Activated T-helper 9 cell treated with anti-CD3 and anti-CD28 coated beads, Interleukin-2, amount 50 U/mL, for 16 hours (primary cell): Measurements from ENCODE around the gene TADA3.

Experiments
- DNase-seq: peaks from one replicate; pipeline ENCODE4 v3.0.0-alpha.2; 2020; ENCODE audit warnings: low read depth

The TADA3 gene

DNA sequence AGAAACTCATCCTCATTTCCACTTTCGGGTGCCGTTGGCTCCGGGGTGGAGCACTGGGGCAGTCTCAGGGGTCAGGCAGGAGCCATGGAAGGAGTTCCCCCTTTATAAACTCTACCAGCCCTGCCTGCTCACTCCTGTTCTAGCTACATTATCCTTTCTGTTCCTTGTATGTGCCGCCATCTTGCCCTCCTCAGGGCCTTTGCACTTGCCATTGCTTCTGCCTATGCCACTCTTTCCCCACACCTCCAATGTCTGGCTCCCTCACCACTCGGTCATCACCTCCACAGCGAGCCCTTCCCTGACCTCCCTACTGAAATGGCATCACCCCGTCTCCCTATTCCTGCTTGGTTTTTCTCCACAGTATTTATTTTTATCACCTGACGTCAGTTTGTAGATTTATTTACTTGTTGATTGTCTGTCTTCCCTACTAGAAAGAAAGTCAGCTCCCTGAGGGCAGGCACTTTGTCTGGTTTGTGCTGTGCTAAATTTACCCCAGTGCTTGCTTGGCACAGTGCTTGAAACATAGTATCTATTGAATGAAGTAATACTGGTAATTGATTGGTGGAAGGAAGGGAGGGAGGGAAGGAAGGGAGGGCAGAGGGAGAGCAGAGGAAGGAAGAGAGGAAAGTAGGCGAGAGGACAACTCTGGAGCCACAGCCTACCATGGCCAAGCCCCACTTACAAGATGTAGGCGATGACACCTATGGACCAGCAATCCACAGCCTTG lies 31.3 kb downstream of the TADA3 start:
- DNase-seq, result no peak

DNA sequence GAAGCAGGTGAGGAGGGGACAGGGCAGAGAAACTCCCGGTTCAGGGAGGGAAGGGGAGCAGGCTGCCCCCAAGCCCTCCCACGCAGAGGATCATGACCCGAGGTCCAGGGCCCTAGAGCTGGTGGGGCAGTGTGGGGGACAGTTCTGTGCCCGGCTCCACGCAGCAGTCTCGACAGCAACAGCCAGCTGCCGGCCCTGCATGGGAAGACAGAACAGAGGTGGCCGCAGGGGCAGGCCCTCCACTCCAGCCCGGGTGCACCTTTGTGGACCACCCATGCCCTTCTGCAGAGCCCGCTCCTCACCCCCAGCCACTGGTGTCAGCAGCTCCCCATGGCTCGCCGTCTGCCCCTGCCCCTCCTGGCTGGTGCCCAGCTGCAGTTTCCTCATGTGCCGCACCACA lies 34.8 kb downstream of the TADA3 start:
- no peak for DNase-seq

DNA sequence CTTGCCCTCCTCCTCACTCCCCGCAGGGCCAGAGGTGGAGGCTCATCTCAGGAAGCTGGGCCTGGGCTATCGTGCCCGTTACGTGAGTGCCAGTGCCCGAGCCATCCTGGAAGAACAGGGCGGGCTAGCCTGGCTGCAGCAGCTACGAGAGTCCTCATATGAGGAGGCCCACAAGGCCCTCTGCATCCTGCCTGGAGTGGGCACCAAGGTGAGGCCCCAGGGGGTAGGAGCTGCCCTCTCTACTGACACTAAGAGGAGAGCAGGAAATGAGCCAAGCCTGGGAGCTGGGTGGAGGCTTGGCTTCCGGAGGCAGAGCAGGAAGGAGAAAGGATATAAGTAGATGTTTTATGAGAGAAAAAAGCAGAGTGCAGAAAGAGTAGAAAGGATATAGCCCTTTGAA lies 37.6 kb downstream of the TADA3 start:
- DNase-seq, result no peak

DNA sequence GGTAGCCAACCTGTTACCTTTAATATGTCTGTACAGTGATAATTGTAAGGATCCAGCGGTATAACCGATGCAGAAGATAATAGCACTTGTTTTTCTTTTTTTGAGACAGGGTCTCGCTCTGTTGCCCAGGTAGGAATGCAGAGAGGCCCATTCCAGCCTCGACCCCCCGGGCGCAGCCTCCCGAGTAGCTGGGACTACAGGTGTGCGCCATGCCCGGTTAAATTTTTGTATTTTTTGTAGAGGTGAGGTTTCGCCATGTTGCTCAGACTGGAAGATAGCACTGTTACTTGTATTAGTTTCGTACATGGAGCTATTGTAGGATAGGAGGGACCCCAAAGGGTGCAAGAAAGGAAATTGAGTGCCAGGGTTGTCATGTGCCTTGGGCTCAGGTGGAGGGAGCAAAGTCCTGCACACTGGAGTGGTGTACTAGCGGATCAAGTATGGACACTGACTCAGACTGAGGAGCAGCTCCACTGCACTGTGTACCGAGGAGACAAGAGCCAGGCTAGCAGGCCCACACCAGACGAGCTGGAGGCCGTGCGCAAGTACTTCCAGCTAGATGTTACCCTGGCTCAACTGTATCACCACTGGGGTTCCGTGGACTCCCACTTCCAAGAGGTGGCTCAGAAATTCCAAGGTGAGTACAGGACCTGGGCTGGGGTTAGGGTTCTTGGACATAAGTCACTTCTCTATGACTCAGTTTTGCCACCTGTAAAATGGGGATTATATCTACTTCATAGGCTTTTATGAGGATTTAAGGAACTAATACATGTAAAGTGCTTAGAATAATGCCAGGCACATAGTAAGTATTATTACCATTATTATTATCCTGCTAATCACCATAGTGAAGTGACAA lies 41.5 kb downstream of the TADA3 start:
- DNase-seq, result no peak

DNA sequence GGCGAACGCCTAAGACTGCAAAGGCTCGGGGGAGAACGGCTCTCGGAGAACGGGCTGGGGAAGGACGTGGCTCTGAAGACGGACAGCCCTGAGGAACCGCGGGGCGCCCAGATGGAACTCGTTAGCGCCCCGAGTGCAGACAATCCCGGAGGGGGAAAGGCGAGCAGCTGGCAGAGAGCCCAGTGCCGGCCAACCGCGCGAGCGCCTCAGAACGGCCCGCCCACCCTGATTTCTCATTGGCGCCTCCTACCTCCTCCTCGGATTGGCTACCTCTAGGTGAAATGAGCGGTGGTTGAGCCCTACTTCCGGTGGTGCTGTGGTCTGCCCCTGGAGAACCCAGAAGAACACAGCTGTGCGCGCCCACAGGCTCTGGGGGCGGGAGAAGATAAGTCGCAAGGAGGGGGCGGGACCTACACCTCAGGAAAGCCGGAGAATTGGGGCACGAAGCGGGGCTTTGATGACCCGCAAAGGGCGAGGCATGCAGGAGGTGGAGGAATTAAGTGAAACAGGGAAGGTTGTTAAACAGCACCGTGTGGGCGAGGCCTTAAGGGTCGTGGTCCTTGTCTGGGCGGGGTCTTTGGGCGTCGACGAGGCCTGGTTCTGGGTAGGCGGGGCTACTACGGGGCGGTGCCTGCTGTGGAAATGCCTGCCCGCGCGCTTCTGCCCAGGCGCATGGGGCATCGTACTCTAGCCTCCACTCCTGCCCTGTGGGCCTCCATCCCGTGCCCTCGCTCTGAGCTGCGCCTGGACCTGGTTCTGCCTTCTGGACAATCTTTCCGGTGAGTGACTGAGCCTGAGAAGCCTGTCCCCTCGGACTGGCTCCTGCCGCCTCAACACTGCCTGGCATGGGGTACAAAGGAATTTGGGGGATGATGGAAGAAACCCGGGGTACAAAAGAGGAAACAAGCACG lies 42.4 kb downstream of the TADA3 start, which contains the start of gene OGG1:
TSS of gene OGG1 (plus strand) at position 308 of the 911 bp plus-strand sequence. CDS start at position 643, 335 bp downstream.
- peak; percentile 93 for DNase-seq

DNA sequence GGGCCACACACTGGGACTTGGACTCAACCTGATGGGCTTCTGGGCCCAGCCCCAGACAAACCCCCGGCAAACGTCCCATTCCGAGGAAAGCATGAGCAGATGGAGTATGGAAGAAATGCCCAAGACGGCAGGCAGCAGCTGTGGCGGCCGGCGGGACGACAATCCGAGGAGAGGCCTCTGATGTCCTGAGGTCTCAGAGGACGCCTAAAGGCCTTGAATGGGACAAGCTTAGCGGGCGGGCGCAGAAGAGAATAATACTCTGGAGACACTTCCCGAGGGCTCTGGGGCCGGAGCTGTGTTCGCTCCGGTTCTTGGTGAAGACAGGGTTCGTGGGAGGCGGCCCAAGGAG lies 43.0 kb downstream of the TADA3 start:
- no peak for DNase-seq

DNA sequence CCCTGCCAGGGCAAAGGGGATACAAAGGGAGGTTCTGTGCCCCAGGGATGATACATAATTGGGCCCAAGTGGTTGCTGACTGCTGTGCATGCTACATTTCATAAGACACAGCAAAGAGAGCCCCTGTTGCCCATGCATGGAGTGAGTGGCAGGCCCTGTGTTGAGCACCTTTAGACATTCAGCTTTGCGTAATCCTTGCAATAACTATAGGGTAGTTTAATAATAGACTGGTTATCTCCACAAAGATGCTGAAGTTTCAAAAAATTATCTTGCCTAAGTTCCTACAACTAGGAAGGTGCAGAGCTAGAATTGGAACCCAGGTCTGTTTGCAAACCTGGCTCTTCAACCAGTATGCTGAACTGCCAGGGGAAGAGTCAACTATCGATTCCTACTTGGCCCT lies 44.2 kb downstream of the TADA3 start:
- DNase-seq, result no peak

DNA sequence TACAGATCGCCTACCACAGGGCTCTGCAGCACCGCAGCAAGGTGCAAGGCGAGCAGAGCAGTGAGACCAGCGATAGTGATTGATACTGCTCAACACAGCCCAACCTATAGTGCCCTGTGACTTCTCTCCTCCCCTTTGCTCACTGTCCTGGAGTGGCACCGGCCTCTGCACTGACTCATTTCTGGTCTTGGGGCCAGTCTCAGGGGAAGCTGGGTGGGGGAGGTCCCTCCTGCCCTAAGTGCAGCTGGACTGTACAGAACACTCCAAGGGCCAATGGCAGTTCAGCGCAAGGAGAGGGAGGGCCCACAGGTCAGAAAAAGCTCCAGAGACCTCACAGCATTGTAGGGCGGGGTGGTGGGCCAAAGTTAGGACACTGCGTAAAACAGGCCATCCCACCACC lies 45.0 kb downstream of the TADA3 start:
- DNase-seq, result no peak

DNA sequence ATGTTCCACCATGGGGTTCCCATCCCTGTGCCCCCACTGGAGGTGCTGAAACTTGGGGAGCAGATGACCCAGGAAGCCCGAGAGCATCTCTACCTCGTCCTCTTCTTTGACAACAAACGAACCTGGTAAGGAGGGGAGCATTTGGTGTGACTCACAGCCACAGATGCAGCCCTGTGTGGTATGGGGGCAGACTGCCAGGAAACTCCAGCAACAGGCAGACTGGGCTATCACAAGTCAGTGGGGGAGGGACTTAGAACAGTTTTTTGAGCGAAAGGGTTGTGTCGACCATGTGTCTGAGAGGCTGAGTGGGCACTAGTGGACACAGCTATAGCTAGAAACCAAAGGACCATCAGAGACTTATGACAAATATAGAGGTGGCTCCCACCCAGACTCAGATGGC lies 45.9 kb downstream of the TADA3 start:
- DNase-seq, result no peak

DNA sequence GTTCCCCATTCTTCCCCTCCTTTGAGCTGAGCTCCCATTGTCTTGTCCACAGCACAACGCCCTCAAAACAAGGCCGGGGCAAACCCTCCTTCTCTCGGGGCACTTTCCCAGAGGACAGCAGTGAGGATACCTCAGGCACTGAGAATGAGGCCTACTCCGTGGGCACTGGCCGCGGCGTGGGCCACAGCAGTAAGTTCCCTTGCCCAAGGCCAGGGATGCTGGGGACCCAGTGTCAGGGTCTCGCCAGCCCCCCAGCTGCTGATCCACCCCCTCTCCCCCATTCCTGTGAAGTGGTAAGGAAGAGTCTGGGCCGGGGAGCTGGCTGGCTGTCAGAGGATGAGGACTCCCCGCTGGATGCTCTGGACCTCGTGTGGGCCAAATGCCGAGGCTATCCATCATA lies 46.8 kb downstream of the TADA3 start:
- no peak for DNase-seq

DNA sequence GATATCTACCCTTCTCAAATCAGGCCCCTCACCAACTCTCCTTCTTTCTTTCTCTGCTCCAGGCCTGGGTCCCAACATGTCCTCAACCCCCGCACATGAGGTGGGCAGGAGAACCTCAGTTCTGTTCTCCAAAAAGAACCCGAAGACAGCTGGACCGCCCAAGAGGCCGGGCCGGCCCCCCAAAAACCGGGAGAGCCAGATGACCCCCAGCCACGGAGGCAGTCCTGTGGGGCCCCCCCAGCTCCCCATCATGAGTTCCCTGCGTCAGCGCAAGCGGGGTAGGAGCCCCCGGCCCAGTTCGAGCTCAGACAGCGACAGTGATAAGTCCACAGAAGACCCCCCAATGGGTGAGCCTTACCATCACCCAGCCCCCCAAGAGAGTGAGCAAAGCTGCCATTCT lies 48.1 kb downstream of the TADA3 start:
- no peak for DNase-seq

DNA sequence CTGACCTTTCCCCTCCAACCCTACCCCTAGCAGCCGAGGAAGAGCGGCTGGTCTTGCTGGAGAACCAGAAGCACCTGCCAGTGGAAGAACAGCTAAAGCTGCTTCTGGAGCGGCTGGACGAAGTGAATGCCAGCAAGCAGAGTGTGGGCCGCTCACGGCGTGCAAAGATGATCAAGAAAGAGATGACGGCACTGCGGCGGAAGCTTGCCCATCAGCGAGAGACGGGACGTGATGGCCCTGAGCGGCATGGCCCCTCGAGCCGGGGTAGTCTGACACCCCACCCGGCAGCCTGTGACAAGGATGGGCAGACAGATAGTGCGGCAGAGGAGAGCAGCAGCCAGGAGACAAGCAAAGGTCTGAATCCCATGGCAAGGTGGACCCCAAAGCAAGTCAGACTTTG lies 48.7 kb downstream of the TADA3 start:
- no peak for DNase-seq

DNA sequence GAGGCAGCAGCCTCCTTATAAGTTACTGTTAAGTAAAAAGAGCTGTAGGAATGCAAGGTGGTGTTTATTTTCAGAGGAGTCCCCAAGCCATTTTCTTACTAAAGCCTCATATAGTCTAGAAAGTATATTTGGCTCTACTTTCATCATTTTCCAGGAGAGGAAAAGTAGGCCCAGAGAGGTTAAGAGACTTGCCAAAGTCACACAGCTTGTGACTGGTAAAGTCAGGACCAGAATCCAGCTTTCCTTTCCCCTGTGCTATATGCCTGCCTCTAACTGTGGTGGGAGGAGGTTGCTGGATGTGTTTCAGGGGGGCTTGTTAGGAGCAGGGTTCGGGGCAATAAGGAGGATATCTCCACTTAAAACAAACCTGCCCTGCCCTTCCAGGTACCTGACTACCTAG lies 49.7 kb downstream of the TADA3 start:
- DNase-seq, result no peak

DNA sequence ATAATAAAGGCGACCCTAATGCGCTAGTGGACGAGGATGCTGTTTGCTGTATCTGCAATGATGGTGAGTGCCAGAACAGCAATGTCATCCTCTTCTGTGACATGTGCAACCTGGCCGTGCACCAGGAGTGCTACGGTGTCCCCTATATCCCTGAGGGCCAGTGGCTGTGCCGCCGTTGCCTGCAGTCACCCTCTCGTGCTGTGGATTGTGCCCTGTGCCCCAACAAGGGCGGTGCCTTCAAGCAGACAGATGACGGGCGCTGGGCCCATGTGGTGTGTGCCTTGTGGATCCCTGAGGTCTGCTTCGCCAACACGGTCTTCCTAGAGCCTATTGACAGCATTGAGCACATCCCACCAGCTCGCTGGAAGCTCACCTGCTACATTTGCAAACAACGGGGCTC lies 53.1 kb downstream of the TADA3 start:
- DNase-seq, result no peak

DNA sequence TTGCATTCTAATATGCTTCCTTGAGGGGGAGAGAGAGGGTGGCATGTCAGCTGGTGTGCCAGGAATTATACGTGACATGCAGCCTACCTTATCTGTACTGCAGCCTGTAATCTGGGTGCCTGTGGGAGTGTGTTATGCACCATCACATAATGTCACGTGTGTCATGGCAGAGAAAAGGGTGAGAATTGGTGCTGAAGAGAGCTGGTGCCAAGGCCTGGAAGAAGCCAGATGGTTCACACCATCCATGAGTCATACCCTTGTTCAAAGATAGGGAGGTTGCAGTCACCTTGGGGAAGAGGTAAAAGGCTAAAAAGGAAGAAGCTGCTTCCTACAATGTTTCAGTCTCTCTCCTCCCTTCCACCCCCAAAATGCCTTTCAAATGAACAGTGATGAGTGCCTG lies 55.4 kb downstream of the TADA3 start:
- DNase-seq, result no peak

DNA sequence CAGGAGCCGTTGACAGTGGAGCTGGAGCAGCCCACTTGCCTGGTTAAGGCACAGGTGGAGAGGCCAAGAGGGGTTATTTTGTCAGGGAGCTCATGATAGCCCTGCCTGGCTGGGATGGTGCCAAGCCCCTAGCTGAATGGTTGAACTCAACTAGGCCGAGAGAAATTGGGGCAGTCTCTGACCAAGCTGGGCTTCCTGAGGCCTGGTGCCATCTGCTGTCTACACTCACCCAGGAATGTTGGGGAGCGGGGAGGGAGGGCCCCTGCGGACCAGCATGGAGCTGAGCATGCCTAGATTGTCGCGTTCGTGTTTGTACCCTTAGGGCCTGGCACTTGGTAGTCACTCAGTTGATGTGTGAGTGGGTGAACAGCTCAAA lies 59.5 kb downstream of the TADA3 start:
- DNase-seq, result no peak

DNA sequence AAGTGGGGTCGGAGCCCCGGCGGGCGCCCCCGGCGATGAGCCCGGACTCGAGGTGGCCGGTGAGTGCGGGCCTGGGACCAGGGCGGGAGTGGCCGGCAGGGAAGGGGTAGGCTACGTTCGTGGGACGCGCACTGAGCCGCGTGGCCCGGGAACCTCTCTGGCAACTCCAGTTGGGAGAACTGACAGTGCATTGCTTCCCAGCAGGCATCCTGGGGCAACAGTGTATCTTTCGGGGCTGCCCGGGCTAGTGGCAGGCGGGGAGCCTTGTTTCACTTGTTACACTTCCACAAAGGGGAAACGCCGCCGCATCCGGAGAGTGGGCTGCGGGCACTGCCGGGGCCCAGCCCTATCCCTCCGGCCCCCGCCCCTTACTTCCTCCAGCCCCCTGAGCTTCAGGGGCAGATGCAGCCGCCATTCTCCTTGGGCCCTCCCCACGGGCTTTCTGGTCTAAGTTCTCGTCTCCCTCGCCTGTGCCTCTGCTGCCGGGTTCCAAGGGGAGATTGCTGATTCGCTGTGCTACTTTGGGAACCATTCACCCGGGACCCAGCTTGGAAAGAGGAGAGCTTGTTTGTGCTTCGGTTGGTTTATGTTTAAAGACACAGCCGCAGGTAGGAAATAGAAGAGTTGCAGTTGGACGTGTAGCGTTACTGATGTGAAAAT lies 60.1 kb downstream of the TADA3 start:
- DNase-seq, result no peak

DNA sequence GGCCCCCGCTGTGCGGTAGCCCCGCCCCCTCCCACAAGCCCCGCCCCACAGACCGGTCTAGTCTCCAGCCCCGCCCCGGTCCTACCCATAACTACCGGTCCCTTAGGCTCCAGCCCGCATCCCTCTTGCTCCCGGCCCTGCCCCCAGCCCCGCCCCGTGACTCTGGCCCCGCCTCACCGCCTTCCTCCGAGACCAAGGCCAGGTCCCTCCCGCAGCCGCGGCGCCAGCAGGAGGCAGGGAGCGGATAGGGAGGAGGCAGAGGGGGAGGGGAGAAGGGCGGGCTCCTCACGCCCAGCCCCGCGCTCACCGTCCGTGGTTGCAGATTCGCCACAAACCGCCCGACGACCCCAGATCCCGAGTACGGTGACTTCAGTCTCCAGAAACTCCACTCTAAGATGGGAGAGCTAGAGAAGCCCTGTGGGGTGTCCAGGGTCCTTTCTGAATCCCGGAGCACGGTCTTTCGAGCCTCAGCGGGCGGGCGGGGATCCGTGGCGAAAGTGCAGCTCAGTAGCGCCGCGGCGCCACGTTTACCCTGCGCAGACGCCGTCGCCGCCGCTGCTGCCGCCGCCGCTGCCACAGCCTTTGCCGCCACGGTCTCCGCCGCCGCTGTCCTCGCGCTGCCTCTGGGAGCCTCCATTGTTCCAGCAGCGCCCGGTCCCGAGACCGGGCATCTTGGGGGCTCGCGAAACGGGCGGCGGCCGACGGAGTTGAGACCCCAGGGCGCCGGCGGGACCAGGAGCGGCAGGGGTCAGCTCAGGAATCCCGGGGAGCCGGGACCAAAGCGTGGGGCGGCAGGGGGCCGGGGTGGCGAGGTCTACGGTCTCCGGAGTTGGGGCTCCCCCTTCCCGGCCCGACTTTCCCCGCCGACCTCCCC lies 60.8 kb downstream of the TADA3 start, which contains the start of gene BRPF1:
TSS of gene BRPF1 (plus strand) at position 530 of the 874 bp plus-strand sequence. CDS start 2,406 bp downstream, outside the sequence.
- peak; percentile 100 for DNase-seq

DNA sequence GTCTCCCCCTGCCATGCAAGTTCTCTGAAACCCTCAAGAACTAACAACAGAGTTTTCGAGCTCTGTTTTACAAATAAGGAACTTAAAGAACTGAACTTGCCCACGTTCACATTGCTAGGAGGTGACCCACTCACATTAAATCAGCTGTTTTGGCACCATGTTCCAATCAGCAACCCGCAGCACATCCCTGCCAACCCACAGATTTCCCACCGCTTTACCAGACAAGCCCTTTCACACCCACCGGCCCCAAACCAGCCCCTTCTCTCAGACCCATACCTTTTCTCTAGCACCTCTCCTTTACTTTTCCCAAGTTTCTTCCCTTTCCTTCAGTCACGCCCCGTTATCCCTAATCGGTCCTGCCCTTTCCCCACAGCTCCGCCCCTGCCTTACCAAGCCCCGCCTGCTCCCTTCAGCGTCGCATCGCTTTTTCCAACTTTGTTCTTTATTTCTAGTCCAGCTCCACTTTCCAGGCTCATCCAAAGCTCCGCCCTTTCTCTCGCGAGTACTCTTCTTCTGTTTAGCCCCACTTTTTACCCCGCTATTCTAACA lies 61.5 kb downstream of the TADA3 start:
- no peak for DNase-seq
